Activated T-helper 1 cell treated with Interleukin-2 at 50 U/mL for 16 hours (primary cell): ENCODE measurements around the gene ITPR3.
A peak's percentile ranks its signal among the peaks of the same experiment; 100 is the strongest.

Experiments
- DNase-seq: peaks from one replicate; pipeline ENCODE4 v3.0.0-alpha.2; 2020; ENCODE audit warnings: low read depth

ITPR3 gene

DNA sequence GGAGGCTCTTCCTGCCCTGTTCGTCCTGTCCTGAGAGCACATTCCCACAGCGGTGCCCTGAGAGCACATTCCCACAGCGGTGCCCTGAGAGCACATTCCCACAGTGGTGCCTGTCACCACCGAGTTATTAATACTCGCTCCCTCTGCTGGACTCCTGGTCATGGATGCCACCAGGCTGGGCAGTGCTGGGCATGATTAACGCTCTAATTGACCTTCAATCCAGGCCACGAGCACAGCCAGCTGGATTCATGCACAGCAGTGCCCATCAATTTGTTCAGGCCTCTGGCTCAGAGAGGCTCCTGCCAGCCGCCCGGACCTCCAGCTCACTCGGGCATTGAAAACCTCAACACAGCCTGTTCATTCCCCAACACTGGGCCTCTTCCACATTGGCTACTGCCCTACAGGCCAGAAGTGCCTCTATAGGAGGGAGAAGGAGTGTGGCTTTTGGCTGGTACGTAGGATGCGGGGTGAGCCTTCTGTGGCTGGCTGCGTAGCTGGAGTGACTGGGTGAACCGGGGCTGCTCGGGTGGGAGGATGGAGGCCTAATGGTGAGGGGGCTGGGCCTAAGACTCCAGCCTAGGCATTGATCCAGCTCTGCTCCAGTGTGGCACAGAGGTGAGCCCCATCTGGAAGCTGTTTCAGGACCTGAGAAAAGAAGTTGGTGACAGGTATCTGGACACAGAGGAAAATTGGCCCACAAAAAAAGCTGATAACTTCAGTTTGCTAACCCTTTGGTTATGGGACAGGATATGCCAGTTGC lies 116.3 kb downstream of the ITPR3 start:
- DNase-seq, result no peak

DNA sequence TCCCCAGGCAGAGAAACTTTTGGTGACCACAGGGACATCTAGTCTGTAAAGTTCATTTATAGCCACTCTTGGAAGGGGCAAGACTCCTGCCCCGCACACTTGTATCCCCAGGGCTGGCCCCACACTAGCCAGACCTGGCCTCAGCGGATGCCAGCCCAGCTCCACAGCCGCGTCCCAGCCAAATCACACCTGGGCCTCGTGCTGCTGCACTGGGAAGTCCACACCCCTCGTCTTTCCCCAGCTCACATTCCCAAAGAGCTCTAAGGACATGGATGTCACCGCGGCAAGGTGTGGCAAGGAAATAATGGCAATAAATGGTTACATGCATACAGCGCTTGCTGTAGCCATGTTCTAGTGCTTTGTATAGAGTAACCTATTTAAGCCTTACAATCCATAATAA lies 117.0 kb downstream of the ITPR3 start:
- DNase-seq, result no peak

DNA sequence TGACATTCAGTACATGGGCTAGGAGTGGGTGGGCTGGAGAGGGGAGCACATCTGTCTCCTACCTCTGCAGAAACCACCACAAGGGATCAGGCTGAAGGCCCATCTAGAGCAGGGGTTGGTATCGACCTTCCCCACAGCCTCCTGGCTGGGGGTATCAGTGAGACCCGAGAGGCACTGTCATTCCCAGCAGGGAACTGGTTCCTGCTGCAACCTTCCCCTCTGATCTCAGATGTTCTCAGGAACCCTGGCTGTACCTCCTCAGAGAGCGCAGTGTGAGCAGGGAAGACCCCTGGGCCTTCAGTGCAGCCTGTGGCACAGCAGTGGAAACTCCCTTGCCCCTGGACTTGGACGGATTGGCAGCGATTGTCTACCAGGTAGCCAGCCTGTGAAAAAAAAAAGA lies 117.8 kb downstream of the ITPR3 start:
- DNase-seq, result no peak

DNA sequence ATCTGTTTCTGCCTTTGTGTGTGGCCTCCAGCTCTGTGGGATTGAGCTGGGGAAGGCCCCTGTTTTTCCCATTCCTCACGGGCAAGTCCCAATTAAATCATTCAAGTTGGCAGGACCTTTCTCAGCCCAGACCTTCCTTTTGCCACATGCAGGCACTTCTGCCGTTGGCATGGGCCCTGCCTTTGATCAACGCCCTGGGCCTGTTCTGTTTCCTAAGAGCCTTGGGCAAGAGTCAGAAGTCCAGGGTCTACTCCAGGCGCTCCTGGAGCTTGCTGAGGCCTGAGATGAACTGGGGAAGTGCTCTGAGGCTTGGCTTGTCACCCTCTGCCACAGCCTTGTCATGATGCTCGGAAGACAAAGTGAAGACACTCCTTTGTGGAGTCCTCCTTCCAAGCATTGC lies 118.4 kb downstream of the ITPR3 start:
- DNase-seq, result no peak

DNA sequence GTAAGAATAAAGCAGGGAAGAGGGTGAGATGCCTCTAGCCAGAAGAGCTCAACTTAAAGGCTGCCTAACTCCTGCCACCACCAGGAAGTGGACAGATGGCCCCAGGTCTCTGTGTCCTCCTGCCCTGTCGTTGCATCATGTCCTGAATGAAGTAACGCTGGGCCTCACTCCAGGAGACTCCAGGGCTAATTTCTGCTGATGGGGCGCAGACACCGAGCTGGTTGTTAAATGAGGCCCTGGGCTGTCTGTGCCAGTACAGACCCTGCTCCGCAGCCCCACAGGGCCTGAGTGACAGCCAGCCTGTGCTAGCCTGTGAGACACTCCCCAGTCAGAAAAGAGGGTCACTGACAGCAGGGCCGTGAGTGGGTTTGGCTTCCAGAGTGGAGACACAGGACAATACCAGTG lies 119.1 kb downstream of the ITPR3 start:
- DNase-seq, result no peak

DNA sequence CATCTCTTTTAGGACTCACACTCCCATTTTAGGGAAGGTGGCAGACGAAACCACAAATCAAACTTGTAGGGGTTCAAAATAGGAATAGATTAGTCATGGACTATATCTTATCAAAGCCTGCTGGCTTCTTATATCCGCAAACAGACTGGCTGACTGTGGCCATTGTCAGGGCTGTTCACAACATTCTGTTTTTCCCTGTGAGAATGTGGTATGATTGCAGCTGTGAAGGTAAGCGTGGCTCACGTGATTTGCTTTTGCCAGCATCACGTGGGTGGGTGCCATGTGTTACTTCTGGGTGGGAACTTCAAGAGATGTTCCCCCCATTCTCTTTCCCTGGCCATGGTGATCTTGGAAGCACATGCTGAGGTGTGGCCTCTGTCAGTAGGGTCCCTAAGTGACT lies 119.7 kb downstream of the ITPR3 start:
- no peak for DNase-seq

DNA sequence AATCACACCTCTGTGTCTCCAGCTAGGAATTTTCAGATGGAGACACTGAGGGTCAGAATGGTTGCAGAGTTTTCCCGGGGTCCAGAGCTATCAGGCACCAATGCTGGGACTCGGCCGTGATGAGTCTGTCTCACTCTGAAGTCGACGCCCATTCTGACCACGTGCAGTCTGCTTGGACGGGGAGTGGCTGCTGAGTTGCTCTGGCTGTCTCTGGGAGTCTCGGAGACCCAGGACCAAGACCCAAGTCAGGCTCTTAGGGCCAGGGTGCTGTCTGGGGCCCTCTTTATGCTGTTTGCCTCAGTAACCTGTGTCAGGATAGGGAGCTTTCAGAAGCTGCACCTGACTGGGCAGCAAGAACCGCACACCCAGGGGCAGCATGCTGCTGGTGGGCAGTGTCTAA lies 121.0 kb downstream of the ITPR3 start:
- no peak for DNase-seq

DNA sequence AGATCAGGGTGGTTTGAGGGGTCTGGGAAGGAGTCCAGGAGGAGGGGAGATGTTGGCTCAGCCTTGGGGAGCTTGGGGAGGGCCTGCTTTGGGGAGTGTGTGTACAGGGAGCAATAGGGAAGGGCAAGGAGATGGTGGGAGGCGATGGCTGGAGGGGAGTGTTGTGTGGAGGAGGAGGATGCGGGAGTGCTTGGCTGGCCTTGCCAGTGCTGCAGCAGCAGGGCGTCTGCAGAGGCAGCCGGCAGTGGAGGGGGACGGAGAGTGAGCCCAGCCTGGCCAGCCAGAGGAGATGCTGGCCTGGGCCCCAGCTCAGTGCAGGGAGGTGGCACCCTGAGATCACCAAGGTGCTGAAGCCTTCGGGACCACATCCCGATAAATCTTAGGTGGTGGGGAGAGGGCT lies 121.7 kb downstream of the ITPR3 start:
- DNase-seq, result no peak

DNA sequence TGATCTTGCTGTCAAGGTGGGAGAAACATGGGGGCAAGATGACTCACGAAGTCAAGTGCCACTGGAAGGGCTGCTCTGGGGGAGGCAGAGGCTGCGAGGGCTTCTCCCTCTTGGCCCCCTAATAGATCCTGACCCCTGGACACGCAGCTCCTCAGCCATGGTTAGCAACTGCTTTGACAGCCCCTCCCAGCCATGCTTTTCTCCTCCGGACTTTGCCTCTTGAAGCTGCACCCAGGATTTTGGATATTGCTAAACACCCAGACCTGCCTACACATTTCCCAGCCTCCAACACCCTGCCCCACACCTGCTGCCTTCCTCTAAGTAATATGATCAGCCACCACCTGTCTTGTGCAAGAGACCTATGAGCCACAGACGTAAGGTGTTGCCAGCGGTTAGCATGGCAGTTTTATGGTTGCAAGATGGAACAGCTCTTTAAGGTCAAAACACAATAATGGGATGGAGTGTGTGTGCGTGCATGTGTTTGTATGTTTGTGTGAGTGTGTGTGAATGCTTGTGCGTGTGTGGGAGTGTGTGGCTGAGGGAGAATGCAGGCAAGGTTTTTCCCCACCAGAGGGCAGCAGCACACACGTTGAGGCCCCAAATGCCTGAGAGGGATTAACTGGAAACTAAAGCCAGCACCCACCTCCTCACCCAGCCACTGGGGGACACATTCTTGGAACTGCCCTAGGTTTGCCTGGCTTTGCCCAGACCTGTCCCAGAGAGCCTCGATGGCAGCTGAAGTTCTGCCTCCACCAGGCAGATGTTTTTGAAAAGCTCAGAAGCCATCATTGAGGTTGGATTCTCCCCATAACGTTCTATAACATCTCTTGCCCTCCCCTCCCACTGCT lies 123.1 kb downstream of the ITPR3 start:
- peak; percentile 45 for DNase-seq

DNA sequence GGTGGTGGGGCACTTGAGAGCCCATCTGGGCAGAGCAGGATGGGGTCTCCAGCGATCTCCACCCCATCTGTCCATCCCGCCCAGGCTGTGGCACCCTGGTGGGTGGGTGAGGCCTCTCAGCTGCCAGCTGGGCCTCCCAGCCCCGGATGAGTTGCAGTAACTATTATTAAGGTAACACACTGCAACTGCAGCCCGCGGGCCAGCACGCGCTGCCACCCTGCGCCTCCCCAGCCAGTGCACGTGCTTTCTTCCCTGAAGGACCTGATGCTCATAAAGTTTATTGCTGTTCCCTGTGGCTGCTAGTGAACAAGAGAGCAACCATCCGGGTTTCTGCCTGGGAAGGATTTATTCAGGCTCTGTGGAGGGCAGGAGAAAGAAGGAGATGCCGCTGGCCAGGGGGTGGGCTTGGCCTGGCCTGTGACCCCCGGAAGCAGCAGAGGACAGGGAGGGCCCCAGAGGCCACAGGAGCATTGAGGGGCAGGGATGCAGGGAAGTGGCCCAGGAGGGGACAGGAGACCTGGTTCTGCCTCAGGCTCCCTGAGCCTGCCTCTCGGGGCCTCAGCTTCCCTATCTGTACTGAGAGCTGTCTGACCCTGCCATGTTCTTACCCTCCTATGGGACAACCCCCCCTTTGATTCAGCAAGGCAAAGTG lies 123.9 kb downstream of the ITPR3 start:
- no peak for DNase-seq

DNA sequence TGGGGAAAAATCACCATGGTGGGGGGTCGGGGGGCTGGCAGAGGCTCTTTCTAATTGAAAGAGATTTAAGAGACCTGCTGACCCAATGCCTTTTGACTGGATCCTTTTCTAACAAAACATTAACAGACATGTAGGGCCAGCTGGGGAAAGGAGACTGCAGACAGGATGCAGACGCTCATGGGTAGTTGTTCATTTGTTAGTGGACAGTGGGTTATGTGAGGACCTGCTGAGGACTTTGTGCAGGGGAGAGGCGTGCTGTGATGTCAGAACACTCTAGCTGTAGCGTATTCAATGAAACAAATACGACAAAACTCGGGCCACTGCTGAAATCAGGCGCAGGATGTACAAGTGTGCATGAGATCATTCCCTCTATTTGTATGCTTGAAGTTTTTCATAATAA lies 124.4 kb downstream of the ITPR3 start:
- no peak for DNase-seq
